ENCODE measurements around the gene UBASH3B. TPM values are rescaled to one million over a fixed set of nuclear protein-coding genes. Genes with fewer than 3 reads are reported as not detected.

UBASH3B gene
- total RNA-seq, 1 donor from 2014 or later = 62.1 TPM

DNA sequence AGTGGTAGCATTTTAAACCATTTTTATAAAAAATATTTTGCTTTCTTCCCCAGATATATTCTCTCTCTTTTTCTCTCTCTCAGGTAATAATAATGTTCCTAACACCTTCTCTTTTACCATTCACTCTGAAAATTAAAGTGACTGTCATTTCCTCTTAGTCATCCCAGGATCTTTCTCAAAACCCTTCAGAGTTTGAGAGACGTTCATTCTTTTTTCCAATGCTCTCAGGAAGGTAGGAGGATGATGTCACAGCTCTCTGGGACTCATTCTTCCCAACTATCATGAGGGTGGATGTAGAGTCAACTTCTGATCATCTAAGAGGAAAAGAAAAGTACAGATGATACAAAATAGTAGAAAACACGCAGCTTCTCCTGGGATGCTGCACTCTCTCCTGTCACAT lies 122.6 kb downstream of the UBASH3B start:
- H2AFZ ChIP-seq (ENCODE audit: low read depth, low read length) = no peak overlapping the region
- peak overlapping the region; percentile 71 for H3K27ac Mint-ChIP-seq (ENCODE audit: unreplicated experiment)
- peaks cover 14% of the 10 kb centered on the region for H3K79me2 ChIP-seq (ENCODE audit: insufficient read depth, low read length)
- H3K4me3 ChIP-seq (ENCODE audit: insufficient read depth, low read depth, low read length) = no peak overlapping the region
- H3K36me3 Mint-ChIP-seq (ENCODE audit: low read depth, unreplicated experiment) = peaks cover 10% of the 10 kb centered on the region
- no peaks in the 10 kb centered on the region for H3K9me3 Mint-ChIP-seq (ENCODE audit: unreplicated experiment)
- H3K9me3 ChIP-seq (ENCODE audit: insufficient read depth, low read depth, low read length) = no peaks in the 10 kb centered on the region
- H3K27ac ChIP-seq (ENCODE audit: low read depth, low read length) = no peak overlapping the region
- DNase-seq (ENCODE audit: low read depth) (peak; percentile 38), FAIRE-seq (no peak)
- no peak overlapping the region for H3K4me3 Mint-ChIP-seq (ENCODE audit: unreplicated experiment)
- peaks cover 14% of the 10 kb centered on the region for H3K36me3 ChIP-seq (ENCODE audit: insufficient read depth, low read length)
- H3K4me2 ChIP-seq (ENCODE audit: low read length) = no peak overlapping the region
- peaks cover 44% of the 10 kb centered on the region for H3K4me1 Mint-ChIP-seq (ENCODE audit: low read depth, unreplicated experiment)
- no peaks in the 10 kb centered on the region for H4K20me1 ChIP-seq (ENCODE audit: insufficient read depth, low read length)
- H3K9ac ChIP-seq (ENCODE audit: low read length) = no peak overlapping the region
- peaks cover 14% of the 10 kb centered on the region for H3K4me1 ChIP-seq (ENCODE audit: insufficient read depth, low read length)
- H3K27me3 Mint-ChIP-seq (ENCODE audit: low read depth, unreplicated experiment) = no peaks in the 10 kb centered on the region
- TF ChIP-seq EZH2 (IDR thresholded peaks at IDR 0.05; ENCODE audit: insufficient read depth, low read length) = no peak
- TF ChIP-seq, protein P1, sequence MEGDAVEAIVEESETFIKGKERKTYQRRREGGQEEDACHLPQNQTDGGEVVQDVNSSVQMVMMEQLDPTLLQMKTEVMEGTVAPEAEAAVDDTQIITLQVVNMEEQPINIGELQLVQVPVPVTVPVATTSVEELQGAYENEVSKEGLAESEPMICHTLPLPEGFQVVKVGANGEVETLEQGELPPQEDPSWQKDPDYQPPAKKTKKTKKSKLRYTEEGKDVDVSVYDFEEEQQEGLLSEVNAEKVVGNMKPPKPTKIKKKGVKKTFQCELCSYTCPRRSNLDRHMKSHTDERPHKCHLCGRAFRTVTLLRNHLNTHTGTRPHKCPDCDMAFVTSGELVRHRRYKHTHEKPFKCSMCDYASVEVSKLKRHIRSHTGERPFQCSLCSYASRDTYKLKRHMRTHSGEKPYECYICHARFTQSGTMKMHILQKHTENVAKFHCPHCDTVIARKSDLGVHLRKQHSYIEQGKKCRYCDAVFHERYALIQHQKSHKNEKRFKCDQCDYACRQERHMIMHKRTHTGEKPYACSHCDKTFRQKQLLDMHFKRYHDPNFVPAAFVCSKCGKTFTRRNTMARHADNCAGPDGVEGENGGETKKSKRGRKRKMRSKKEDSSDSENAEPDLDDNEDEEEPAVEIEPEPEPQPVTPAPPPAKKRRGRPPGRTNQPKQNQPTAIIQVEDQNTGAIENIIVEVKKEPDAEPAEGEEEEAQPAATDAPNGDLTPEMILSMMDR (IDR thresholded peaks at IDR 0.05; ENCODE audit: insufficient read depth, low read depth, low read length) = no peak
- no peaks in the 10 kb centered on the region for H3K27me3 ChIP-seq (ENCODE audit: insufficient read depth, low read length)

- no peak for DNase-seq (ENCODE audit: low read depth)
- TF ChIP-seq EZH2 (IDR thresholded peaks at IDR 0.05; ENCODE audit: insufficient read depth, low read length) = no peak
- no peak overlapping the region for H3K4me2 ChIP-seq (ENCODE audit: low read length)
- no peak overlapping the region for H3K4me3 ChIP-seq (ENCODE audit: insufficient read depth, low read depth, low read length)
- H3K9me3 Mint-ChIP-seq (ENCODE audit: unreplicated experiment) = no peaks in the 10 kb centered on the region
- H3K27ac ChIP-seq (ENCODE audit: low read depth, low read length) = no peak overlapping the region
- no peaks in the 10 kb centered on the region for H3K9me3 ChIP-seq (ENCODE audit: insufficient read depth, low read depth, low read length)
- no peaks in the 10 kb centered on the region for H3K27me3 ChIP-seq (ENCODE audit: insufficient read depth, low read length)
- H2AFZ ChIP-seq (ENCODE audit: low read depth, low read length) = no peak overlapping the region
- no peak overlapping the region for H3K9ac ChIP-seq (ENCODE audit: low read length)
- no peaks in the 10 kb centered on the region for H4K20me1 ChIP-seq (ENCODE audit: insufficient read depth, low read length)
- no peak overlapping the region for H3K27ac Mint-ChIP-seq (ENCODE audit: unreplicated experiment)
- FAIRE-seq = no peak
- H3K4me1 ChIP-seq (ENCODE audit: insufficient read depth, low read length) = peaks cover 12% of the 10 kb centered on the region
- peaks cover 36% of the 10 kb centered on the region for H3K4me1 Mint-ChIP-seq (ENCODE audit: low read depth, unreplicated experiment)
- H3K36me3 Mint-ChIP-seq (ENCODE audit: low read depth, unreplicated experiment) = peaks cover 13% of the 10 kb centered on the region
- H3K36me3 ChIP-seq (ENCODE audit: insufficient read depth, low read length) = peaks cover 20% of the 10 kb centered on the region
- H3K4me3 Mint-ChIP-seq (ENCODE audit: unreplicated experiment) = no peak overlapping the region
- peaks cover 7% of the 10 kb centered on the region for H3K79me2 ChIP-seq (ENCODE audit: insufficient read depth, low read length)
- no peaks in the 10 kb centered on the region for H3K27me3 Mint-ChIP-seq (ENCODE audit: low read depth, unreplicated experiment)
Measured at GRCh38 chr11:122779047-122779629, 123.6 kb downstream of the UBASH3B start.

DNA sequence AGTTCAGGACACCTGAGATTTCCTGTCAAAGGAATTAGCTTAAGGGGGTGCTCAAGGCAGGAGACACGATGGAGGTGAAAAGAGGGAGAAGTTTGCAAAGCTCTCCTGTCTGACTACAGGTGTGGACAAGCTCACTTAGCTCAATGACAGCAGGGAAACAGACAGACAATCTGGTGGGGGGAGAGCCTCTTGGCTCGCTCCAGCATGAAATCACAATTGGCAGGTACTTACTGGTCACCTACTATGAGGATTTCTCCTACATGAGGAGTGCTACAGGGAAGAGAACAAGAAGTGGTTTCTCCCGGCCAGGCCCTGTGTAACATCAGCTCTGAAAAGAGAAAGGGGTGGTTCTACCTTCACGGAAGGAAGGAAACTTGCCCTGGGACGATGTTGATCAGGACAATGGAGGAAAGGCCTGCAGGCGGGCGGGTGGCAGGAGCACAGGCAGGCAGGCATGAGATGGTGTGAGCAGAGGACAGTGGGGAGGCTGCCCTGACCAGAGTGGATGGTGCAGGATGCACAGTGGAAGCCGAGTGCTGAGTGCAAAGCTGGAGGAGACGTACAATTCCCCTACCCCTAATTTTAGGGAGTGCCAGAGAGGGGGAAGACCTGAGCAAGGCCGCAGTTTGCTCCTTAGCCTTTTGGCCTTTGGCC lies 124.9 kb downstream of the UBASH3B start:
- H3K27me3 Mint-ChIP-seq (ENCODE audit: low read depth, unreplicated experiment) = no peaks in the 10 kb centered on the region
- H3K4me2 ChIP-seq (ENCODE audit: low read length) = no peak overlapping the region
- FAIRE-seq (no peak), DNase-seq (ENCODE audit: low read depth) (no peak)
- TF ChIP-seq, protein P1 (IDR thresholded peaks at IDR 0.05; ENCODE audit: insufficient read depth, low read depth, low read length) = no peak
- TF ChIP-seq EZH2 (IDR thresholded peaks at IDR 0.05; ENCODE audit: insufficient read depth, low read length) = no peak
- no peak overlapping the region for H3K27ac ChIP-seq (ENCODE audit: low read depth, low read length)
- peaks cover 13% of the 10 kb centered on the region for H3K36me3 Mint-ChIP-seq (ENCODE audit: low read depth, unreplicated experiment)
- no peaks in the 10 kb centered on the region for H3K79me2 ChIP-seq (ENCODE audit: insufficient read depth, low read length)
- H3K9me3 ChIP-seq (ENCODE audit: insufficient read depth, low read depth, low read length) = no peaks in the 10 kb centered on the region
- H3K4me3 ChIP-seq (ENCODE audit: insufficient read depth, low read depth, low read length) = no peak overlapping the region
- H2AFZ ChIP-seq (ENCODE audit: low read depth, low read length) = no peak overlapping the region
- H3K4me1 ChIP-seq (ENCODE audit: insufficient read depth, low read length) = peaks cover 25% of the 10 kb centered on the region
- H3K4me1 Mint-ChIP-seq (ENCODE audit: low read depth, unreplicated experiment) = peaks cover 43% of the 10 kb centered on the region
- no peaks in the 10 kb centered on the region for H3K9me3 Mint-ChIP-seq (ENCODE audit: unreplicated experiment)
- H3K4me3 Mint-ChIP-seq (ENCODE audit: unreplicated experiment) = no peak overlapping the region
- H3K9ac ChIP-seq (ENCODE audit: low read length) = peak overlapping the region; percentile 25
- peaks cover 20% of the 10 kb centered on the region for H3K36me3 ChIP-seq (ENCODE audit: insufficient read depth, low read length)
- no peaks in the 10 kb centered on the region for H4K20me1 ChIP-seq (ENCODE audit: insufficient read depth, low read length)
- peak overlapping the region; percentile 60 for H3K27ac Mint-ChIP-seq (ENCODE audit: unreplicated experiment)
- no peaks in the 10 kb centered on the region for H3K27me3 ChIP-seq (ENCODE audit: insufficient read depth, low read length)
